Measurements from ENCODE around the gene ZDHHC11B.

ZDHHC11B gene

DNA sequence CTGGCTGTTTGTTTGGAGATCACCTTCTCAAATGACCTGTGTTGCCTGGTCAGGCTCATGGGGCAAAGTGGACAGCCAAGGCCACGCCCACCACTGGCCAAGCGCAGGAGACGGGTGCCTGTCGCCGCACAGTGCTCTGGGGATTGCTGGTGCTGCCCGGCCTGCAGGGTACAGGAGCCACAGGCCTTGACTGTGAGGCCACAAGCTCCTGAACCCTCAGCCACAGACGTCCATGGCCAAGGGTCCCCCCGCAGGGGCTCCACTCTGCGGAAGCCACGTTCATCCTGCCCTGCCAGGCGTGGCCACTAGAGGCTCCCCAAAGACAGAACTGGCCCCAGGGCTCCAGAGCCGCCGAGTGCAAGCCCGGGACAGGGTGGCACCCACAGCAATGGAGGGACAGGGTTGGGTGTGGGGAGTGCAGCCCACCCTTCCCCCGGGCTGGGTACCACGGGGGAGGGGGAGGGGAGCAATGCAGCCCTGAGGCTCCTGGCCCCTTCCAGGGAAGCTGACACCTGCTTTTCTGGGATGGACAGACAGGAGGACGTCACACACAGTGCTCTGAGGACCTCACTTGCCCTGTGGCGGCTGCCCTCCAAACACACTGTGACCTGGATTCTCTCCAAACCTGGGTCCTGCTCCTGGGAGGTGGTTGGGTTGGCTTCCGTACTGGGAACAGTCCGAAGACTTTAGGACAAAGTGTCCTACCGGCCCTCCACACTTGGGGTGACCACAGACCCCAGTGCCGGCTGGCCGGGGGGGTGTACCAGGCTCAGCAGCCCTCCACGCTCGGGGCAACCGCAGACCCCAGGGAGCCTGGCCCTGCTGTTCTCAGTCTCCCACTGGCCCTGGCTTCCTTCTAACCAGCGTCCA is 112.8 kb downstream of the ZDHHC11B start:
- DNase-seq (ENCODE audit: low spot score): peak; percentile 67

DNA sequence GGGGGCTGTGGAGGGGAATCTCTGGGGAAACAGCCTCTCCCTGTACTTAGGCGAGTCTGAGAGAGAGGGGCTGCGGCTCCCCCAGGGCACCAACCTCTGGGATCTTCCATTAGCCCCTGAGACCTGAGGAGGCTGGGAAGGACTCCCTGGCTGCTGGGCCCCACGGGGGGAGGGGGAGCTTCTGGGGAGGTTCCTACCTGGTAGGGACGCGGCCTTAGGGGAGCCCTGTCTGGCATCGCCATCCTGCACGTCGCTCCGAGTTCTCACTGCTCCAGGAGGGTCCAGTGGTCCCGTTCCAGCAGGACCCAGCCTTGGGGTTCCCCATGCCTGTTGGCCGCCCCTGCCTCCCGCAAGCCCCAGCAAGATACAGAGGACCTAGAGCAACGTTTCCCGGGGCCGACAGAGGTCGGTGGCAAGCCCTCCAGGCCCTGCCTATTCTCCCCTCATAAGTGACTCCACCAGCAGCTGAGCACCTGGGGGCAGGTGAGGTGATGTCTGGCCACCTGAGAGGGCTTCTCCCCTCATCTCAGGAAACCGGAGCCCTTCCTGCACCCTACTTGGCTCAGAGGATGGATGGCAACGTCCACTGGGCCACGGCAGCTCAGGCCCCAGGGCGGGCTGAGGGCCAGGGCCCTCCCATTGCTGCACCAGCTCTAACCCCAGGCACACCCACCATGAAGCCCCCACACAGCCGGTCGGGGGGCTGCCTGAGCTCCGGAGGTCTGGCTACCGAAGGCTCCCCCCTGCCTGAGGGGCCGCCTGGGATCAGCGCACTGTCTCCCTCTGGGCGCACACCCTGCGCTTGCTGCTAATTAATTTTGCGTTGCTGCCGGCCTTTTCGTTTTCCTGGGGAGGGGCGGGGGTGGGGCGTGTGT is 113.9 kb downstream of the ZDHHC11B start:
- DNase-seq (ENCODE audit: low spot score): no peak

DNA sequence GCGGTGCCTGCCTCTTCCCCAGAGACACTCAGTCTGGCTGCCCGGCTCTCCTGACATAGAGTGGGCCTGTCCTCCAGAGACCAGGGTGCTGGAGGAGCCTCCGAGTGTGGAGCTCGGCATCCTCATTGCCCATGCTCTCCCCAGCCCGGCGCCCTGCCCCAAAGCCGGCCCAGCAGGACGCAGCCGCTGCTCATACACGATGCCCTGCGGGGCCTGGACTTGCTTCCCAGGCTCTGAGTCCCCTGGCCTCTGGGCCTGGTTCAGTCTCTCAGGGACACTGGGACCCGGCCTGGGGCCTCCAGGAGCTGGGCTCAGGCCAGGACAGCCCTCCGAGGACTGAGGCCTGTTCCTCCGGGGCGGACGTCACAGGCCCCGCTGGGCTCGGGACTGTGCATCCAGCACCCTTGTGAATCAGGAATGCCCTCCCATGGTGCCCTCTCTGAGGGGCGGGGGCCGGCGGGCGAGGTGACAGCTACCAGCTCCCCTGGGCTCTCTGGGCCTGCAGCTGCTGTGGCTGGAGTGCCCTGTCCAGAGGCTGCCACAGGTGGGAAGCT is 114.6 kb downstream of the ZDHHC11B start:
- no peak for DNase-seq (ENCODE audit: low spot score)

DNA sequence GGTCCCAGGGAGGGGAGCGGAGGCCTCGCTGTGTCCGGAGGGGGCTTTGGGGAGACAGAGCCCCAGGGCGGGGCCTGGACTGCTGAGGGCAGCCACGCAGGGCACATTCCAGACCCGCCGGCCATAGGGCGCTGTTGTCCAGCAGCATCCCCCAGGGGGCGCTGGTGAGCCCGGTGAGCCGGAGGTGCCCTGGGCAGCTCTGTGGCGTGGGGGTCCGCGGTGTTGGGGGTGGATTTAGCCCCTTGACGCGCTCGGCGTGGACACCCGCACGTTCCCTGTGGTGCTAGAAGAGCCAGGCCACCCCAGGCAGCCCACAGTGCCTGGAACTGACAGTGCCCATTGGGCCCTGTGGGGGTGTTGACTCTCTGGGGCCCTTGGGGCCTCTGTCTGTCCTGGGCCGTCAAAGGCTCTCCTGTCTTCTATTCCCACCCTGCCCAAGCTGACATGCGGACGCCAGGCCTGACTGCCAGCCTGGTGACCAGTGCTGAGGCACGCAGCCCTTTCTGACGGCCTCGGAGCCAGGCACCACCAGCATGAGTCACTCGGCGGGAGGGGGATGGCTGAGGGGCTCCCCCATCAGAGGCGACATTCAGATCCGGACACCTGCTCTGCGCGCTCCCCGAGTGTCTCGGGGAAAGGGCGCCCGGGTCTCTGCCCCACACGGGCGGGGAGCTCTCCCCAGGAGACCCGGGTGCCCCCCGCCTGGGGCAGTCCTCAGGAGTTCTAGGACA is 115.3 kb downstream of the ZDHHC11B start:
- DNase-seq (ENCODE audit: low spot score): peak; percentile 28

DNA sequence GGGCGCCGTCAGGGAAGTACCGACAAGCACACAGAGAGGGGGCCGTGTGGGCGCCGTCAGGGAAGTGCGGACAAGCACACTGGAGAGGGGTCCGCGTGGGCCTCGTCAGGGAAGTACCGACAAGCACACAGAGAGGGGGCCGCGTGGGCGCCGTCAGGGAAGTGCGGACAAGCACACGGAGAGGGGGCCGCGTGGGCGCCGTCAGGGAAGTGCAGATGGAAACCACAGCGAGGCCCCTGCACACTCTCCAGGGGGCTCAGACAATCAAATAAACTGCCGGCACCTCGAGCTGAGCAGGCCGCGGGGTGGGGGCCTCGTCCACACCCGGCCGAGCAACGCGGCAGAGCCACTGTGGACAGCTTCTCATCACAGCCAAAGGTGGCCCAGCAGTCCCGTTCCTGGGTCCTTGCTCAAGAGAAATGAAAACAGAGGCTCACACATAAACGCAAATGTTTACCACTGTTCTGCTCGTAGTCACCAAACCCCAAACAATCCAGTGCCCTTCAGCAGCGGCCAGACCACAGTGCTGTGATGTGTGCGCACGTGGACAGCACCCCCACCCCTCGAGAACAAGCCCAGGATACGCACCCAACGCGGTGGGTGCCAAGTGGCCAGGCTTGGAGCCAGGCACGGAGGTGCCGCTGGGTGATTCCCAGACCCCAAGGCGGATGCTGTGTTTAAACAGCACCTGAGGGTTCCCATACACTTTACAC is 116.1 kb downstream of the ZDHHC11B start:
- DNase-seq (ENCODE audit: low spot score): no peak

DNA sequence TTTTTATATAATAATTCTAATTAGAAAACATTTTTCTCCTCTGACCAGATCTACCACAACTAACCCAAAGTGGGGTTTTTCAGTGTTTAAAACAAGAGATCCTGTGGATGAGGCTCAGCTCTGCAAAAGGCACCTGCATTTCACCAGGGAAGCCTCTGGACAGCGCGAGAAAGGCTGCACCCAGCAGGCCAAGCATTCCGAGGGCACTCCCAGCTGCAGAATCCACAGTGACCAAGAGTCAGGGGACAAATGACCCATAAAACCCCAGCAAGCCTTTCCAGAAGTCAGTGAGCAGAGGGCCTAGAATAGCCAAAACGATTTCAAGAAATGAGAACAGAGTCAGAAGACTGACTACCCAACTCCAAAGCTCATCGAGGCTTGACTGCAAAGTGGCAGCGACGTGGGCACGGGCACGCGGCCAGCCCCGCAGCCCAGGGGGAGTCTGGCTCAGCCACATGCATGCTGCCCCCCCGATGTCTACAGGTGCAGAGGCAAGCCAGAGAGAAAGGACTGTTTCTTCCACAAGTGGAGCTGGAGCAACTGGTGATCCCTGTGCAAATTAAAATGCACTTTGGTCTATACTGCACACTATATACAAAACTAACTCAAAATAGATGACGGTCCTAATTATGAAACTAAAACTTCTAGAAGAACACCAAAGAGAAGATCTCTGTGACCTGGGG is 117.6 kb downstream of the ZDHHC11B start:
- no peak for DNase-seq (ENCODE audit: low spot score)

DNA sequence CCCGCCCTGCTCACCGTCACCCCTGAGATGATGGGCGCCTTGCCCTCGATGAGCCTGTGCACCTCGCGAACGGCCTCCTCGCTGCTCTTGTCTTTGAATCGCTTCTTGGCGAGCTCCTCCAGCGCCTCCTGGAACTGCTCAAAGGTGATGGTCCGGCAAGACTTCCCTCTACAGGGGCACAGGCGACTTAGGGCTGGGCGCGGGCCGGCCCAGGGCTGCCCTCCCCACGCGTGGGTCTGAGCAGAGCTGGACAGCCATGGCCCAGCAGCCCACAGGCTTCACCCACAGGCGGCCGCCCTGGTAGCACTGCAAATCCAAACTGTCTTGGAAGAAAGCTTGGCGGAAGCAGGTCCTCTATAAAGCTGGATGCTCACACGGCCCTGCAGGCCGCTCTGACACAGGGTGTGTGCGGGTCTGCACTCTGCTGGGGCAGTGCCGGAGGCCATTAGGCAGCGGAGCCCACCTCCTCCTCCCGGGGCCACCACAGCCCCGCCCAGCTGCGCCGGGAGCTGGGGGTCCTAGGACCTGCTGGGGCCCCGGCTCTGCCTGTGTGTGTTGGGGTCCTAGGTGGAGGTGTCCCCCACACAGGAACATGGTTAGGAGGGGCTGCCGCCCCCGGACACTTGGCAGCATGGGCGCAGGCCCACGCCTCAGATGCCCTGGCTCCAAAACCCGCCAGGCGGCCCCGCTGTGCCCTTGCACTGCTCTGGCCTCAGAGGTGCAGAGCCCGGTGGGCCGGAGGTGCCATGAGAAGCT is 118.4 kb downstream of the ZDHHC11B start:
- DNase-seq (ENCODE audit: low spot score): no peak

DNA sequence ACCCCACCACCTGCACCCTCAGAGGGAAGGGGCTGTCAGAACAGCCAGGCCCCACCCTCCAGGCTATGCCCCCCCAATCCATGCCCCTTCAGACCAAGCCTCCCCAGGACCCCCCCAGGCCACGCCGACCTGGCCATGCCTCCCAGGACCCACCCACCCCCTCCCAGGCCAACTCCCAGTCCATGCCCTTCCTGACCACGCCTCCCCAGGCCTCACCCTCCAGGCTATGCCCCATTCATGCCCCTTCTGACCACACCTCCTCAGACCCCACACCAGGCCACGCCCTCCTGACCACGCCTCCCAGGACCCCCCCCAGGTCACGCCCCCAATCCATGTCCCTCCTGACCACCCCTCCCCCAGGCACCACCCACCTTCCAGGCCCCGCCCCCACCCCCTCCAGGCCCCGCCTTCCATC is 119.0 kb downstream of the ZDHHC11B start:
- no peak for DNase-seq (ENCODE audit: low spot score)

DNA sequence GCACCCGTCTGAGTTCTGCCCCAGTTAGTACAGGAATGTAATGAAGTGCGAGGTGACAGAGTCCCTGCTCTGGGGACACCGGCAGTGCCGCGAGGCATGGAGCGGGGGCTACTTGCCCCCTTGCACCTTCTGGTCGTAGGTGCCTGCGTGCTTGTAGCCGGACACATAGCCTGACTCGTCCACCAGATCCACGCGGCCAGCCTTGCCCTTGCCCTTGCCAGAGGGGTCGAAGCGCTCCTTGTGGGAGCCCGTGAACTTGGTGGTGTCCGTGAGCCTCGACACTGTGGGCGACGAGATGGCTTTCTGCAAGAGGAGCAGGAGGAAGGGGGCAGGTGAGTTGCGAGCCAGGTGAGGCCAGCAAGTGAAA is 119.6 kb downstream of the ZDHHC11B start:
- no peak for DNase-seq (ENCODE audit: low spot score)

DNA sequence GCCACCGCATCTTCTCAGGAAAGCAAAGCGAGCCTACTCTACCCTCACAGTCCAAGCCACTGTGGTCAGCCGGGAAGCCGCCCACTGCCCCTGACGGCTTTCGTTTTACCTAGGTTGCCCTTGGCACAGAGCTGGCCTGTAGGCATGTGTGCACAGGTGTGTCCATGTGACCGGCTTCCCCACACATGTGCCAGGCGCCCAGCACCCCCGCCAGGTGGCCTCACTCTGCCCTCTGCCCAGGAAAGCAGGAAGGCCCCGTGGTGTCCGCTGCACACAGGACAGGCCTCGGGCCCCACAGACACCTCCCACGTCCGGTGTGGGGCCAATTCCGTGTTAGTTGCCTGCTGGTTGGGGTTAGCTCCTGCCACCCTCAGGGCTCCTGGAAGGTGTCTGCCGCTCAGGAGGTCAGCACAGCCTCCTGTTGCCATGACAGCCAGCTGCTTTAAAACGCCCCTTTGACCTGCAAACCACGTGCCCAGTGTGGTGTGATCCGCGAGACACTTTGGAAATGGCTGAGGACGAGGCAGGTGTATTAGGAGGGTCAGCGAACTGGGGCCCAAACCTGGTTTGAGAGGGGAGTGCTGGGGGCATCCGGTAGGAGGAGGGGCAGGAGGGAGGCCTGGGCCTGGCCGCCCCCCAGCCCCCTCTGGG is 120.1 kb downstream of the ZDHHC11B start:
- no peak for DNase-seq (ENCODE audit: low spot score)

DNA sequence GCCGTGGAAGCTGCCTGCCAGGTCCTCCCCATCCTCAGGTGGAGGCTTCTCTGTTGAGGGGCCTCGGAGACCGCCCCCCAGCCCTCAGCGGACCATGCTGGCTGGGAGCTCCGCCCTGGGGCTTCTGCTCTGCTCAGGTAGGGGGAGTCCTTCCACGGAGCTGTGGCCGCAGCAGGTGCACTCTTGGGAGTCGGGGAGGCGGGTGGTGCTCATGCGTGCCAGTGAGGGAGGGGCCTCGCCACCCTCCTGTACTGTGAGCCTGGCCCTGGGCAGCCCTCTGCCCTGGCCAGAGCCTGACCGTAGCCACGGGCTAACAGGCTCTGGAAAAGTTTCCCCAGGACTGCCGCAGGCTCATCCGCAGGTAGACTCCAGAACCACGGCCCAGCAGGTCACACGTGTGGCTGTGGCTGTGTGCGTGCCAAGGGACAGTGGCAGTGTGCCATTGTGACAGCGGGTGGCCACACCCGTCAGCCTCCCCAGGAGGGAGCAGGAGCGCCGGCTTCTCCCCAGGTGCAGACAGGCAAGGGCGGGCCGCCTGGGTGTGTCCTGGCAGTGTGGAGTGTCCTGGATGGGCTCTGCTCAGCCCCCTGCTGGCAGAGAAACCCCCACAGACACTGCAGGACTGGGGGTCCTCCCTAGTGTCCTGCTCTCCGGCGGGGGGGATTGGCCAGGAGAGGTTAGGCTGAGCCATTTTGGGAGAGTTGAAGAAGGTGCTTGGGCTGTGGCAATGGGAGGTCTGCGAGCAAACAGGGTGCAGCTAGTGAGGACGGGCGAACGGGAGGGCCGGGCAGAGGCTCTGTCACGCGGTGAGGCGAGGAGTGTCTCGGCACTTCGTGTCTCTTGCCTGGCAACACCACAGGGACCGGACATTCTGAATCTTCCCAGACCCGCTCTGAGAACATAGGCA is 120.8 kb downstream of the ZDHHC11B start:
- DNase-seq (ENCODE audit: low spot score): no peak

DNA sequence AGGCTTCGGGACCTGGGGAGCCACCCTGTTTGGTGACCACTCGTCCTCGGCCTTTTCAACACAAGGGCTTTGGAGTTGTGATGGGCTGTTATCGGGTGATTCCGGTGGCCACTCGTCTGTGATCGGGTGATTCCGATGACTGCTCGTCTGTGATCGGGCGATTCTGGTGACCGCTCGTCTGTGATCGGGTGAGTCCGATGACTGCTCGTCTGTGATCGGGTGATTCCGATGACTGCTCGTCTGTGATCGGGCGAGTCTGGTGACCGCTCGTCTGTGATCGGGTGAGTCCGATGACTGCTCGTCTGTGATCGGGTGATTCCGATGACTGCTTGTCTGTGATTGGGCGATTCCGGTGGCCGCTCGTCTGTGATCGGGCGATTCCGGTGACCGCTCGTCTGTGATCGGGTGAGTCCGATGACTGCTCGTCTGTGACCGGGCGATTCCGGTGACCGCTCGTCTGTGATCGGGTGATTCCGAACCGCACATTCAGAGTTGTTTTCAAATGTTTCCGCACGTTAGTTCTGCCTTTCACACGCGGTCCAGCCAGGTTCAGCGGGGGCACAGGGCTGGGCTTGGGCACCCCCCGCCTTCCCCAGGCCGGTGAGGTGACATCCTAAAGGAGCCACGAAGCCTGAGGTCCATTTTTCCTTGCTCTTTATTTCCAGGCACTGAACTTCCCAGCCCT is 121.6 kb downstream of the ZDHHC11B start:
- DNase-seq (ENCODE audit: low spot score): no peak

DNA sequence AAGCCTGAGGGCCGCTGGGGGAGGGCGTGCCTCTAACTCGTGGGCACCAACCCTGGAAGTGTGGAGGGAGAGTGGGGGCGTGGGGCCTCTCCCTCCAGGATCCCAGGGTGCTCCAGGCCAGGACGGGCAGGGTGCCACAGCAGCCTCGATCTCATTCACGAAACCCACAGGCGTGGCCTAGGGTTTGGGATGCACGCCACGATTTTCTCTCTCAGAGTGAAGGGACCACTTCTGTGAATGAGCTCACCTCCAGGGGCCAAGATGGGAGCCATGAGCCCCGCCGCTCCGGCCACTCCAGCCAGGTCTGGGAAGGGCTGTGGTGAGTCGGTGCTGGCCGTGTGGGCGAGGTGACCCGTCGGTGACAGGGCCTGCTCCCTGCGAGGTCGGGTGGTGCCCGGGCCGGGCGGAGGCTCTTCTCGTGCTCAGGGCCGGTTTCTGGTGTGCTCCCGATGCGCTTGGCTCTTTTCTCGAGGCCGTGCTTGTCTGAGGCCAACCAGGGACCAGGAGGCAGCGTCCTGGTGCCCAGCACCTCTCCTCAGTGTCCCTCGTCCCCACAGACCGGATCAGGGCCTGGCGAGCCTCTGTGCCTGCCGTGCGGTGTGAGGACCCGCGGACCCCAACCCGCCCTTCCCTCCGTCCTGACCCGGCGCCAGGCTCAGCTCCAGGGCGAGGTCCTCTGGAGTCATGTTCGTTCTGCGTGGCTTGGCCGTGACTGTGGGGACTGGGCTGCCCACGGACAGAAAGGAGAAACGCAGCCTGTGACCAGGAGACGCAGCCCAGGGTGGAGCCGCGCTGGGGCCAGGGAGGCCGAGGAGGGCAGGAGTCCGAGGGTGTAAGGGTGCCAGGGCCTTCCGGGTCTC is 122.4 kb downstream of the ZDHHC11B start:
- no peak for DNase-seq (ENCODE audit: low spot score)

DNA sequence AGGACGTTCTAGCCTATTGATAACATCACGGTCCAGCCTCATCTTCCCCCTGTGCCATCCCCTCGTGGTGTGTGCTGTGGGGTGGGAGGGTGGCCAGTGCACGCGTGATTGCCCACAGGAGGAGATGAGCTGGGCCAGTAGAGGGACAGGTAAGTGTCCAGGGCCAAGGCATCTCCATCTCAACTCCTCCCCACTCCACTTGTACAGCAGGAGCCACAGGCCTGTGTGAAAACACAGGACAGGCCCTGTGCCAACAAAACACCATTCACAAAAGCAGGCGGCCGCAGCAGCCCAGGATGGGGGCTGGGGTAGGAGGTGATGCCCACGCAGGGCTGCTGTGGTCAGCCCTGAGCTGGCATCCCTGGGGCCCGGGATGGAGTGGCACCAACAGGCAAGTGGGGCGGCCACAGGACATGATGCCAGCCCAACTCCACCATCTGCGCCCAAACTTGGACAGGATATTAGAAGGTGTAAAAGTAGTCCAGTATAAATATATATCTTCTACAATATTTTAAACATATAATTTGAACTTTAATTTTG is 124.0 kb downstream of the ZDHHC11B start:
- no peak for DNase-seq (ENCODE audit: low spot score)
